ENCODE measurements around the gene EDN3. TPM values are rescaled to one million over a fixed set of nuclear protein-coding genes. Genes with fewer than 3 reads are reported as not detected.

EDN3 gene
- total and polyA plus RNA-seq, 9 of the 15 experiments (the other 6 are each of a cell fraction or from before 2014, with no cell fraction given) = not detected

DNA sequence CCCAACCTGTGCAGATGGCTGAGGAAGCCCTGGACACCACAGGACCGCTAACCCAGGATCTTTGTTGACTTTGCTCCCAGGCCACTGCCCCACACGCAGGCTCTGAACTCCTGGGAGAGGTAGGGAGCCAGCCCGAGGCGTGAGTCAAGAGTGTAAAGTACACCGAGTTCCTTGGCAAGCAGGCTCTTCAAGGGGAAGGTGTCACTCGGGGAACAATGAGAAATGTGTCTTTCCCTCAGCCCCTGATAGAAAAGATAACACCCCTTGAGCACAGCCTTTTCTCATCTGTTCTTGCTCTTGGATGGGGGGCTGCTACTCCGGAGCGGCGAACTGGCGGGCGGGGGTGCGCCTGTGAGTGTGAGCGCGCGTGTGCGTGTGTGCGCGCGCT lies 472 bp upstream of the EDN3 start:
- H3K27ac ChIP-seq (ENCODE audit: extremely low read depth, low read depth, low read length) = no peak overlapping the region
- POLR2A ChIA-PET = interaction anchor here (0.7 kb wide), 1 partner anchor 447 kb away, joined by 3 read pairs; no protein-coding TSS in a partner anchor
- H4K20me1 ChIP-seq (replicated peaks; ENCODE audit: control insufficient read depth, insufficient read depth, low read length) = no peaks in the 10 kb centered on the region
- no peak for ATAC-seq
- no peak overlapping the region for H3K4me2 ChIP-seq (ENCODE audit: insufficient read depth, low read length)
- no peaks in the 10 kb centered on the region for H3K79me2 ChIP-seq (ENCODE audit: control insufficient read depth, insufficient read depth, low read length)
- no peaks in the 10 kb centered on the region for H3K9me3 ChIP-seq (replicated peaks; ENCODE audit: control insufficient read depth, insufficient read depth, low read depth, low read length)
- no peak overlapping the region for H2AFZ ChIP-seq (ENCODE audit: low read depth, low read length)
- in situ Hi-C loops (cut with MboI) (no loop called here), intact Hi-C loops (cut with micrococcal nuclease) (no loop called here)
- no peak for FAIRE-seq
- CTCF ChIA-PET (ENCODE audit: low intra/inter-chr PET ratio) = no interaction called here
- no peak overlapping the region for H3K9ac ChIP-seq (ENCODE audit: insufficient read depth in 1 of 2, low read depth in 2 of 2, low read length in 2 of 2)
- no peaks in the 10 kb centered on the region for H3K9me1 ChIP-seq (ENCODE audit: control insufficient read depth, insufficient read depth, low read length)
- H3K4me3 ChIP-seq = no peak overlapping the region
- peaks cover 5 to 18% of the 10 kb centered on the region in 2 experiments; a peak in 3 of 5 replicates for H3K27me3 ChIP-seq (ENCODE audit: control insufficient read depth in 2 of 2, insufficient read depth in 2 of 2, low read length in 2 of 2)
- H3K4me1 ChIP-seq (replicated peaks in 1 of 2; ENCODE audit: control insufficient read depth in 2 of 2, insufficient read depth in 2 of 2, low read length in 2 of 2) = no peaks in the 10 kb centered on the region
- H3K36me3 ChIP-seq (ENCODE audit: control insufficient read depth, insufficient read depth, low read length) = no peaks in the 10 kb centered on the region
- WGBS (ENCODE audit: insufficient coverage, low coverage, missing lambda C conversion rate) = 2% methylated on average over 11 of the region's 19 CpGs
- no TSS peak for BruUV-seq (replicated peaks)
- DNase-seq (ENCODE audit: extremely low read depth in 1 of 4, low spot score in 3 of 4) = no peak
- no peak for TF ChIP-seq E2F6 (IDR thresholded peaks at IDR 0.05; ENCODE audit: borderline replicate concordance in 1 of 2, extremely low read depth in 1 of 2, insufficient read depth in 1 of 2, insufficient read length in 1 of 2, low read depth in 1 of 2, low read length in 1 of 2, poor library complexity in 1 of 2, severe bottlenecking in 1 of 2)
- TF ChIP-seq MEF2D (tag; conservative IDR thresholded peaks at IDR 0.05; ENCODE audit: low read depth) = no peak
- TF ChIP-seq ZNF717 (CRISPR knock-in tag; IDR thresholded peaks at IDR 0.05) = no peak
- TF ChIP-seq SPI1 (IDR thresholded peaks at IDR 0.05; ENCODE audit: borderline replicate concordance, low read depth, low read length) = no peak
- TF ChIP-seq MLLT1 (IDR thresholded peaks at IDR 0.05) = no peak
- TF ChIP-seq ZNF561 (CRISPR knock-in tag; conservative IDR thresholded peaks at IDR 0.05) = no peak
- TF ChIP-seq PKNOX1 (IDR thresholded peaks at IDR 0.05) = no peak
- TF ChIP-seq, protein P1, sequence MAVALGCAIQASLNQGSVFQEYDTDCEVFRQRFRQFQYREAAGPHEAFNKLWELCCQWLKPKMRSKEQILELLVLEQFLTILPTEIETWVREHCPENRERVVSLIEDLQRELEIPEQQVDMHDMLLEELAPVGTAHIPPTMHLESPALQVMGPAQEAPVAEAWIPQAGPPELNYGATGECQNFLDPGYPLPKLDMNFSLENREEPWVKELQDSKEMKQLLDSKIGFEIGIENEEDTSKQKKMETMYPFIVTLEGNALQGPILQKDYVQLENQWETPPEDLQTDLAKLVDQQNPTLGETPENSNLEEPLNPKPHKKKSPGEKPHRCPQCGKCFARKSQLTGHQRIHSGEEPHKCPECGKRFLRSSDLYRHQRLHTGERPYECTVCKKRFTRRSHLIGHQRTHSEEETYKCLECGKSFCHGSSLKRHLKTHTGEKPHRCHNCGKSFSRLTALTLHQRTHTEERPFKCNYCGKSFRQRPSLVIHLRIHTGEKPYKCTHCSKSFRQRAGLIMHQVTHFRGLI (CRISPR knock-in tag; IDR thresholded peaks at IDR 0.05) = no peak
- TF ChIP-seq, protein P2, sequence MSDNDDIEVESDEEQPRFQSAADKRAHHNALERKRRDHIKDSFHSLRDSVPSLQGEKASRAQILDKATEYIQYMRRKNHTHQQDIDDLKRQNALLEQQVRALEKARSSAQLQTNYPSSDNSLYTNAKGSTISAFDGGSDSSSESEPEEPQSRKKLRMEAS (CRISPR knock-in tag; IDR thresholded peaks at IDR 0.05) = no peak
- TF ChIP-seq TRIM24 (IDR thresholded peaks at IDR 0.05) = no peak
- TF ChIP-seq CBX5 (IDR thresholded peaks at IDR 0.05; ENCODE audit: borderline replicate concordance, low read depth) = no peak
- TF ChIP-seq, protein P3, sequence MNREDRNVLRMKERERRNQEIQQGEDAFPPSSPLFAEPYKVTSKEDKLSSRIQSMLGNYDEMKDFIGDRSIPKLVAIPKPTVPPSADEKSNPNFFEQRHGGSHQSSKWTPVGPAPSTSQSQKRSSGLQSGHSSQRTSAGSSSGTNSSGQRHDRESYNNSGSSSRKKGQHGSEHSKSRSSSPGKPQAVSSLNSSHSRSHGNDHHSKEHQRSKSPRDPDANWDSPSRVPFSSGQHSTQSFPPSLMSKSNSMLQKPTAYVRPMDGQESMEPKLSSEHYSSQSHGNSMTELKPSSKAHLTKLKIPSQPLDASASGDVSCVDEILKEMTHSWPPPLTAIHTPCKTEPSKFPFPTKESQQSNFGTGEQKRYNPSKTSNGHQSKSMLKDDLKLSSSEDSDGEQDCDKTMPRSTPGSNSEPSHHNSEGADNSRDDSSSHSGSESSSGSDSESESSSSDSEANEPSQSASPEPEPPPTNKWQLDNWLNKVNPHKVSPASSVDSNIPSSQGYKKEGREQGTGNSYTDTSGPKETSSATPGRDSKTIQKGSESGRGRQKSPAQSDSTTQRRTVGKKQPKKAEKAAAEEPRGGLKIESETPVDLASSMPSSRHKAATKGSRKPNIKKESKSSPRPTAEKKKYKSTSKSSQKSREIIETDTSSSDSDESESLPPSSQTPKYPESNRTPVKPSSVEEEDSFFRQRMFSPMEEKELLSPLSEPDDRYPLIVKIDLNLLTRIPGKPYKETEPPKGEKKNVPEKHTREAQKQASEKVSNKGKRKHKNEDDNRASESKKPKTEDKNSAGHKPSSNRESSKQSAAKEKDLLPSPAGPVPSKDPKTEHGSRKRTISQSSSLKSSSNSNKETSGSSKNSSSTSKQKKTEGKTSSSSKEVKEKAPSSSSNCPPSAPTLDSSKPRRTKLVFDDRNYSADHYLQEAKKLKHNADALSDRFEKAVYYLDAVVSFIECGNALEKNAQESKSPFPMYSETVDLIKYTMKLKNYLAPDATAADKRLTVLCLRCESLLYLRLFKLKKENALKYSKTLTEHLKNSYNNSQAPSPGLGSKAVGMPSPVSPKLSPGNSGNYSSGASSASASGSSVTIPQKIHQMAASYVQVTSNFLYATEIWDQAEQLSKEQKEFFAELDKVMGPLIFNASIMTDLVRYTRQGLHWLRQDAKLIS (CRISPR knock-in tag; IDR thresholded peaks at IDR 0.05) = no peak
- TF ChIP-seq RBM25 (IDR thresholded peaks at IDR 0.05; ENCODE audit: low read depth, low read length, severe bottlenecking) = no peak
- TF ChIP-seq SMARCA4 (IDR thresholded peaks at IDR 0.05) = no peak

Measured in K562 (cell line).